ENCODE data around the gene CACNG6. TPM values are rescaled to one million over a fixed set of nuclear protein-coding genes. Genes with fewer than 3 reads are reported as not detected.

Gene CACNG6
- polyA plus RNA-seq, 1 experiment: 0.04 TPM

GRCh38 chr19:54021932-54022331 lies 30.5 kb downstream of the CACNG6 start:
- Histone ChIP-seq H3K4me3 (ENCODE audit: low read depth, low read length) (no peak overlapping the region), H3K36me3 (ENCODE audit: control insufficient read depth, insufficient read depth, low read length) (no peaks in the 10 kb centered on the region), H3K27me3 (ENCODE audit: control insufficient read depth, insufficient read depth, low read length) (no peaks in the 10 kb centered on the region)
- ChIA-PET CTCF (interaction anchor here (3.8 to 9.3 kb wide), 4 partner anchors 115 to 229 kb away, joined by 31 to 182 read pairs (median 61); no protein-coding TSS in a partner anchor), POLR2A (no interaction called here)
- no peak for DNase-seq (ENCODE audit: low read depth)
- TF ChIP-seq, protein P1, sequence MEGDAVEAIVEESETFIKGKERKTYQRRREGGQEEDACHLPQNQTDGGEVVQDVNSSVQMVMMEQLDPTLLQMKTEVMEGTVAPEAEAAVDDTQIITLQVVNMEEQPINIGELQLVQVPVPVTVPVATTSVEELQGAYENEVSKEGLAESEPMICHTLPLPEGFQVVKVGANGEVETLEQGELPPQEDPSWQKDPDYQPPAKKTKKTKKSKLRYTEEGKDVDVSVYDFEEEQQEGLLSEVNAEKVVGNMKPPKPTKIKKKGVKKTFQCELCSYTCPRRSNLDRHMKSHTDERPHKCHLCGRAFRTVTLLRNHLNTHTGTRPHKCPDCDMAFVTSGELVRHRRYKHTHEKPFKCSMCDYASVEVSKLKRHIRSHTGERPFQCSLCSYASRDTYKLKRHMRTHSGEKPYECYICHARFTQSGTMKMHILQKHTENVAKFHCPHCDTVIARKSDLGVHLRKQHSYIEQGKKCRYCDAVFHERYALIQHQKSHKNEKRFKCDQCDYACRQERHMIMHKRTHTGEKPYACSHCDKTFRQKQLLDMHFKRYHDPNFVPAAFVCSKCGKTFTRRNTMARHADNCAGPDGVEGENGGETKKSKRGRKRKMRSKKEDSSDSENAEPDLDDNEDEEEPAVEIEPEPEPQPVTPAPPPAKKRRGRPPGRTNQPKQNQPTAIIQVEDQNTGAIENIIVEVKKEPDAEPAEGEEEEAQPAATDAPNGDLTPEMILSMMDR (IDR thresholded peaks at IDR 0.05; ENCODE audit: insufficient read depth, low read depth, low read length): no peak

DNA sequence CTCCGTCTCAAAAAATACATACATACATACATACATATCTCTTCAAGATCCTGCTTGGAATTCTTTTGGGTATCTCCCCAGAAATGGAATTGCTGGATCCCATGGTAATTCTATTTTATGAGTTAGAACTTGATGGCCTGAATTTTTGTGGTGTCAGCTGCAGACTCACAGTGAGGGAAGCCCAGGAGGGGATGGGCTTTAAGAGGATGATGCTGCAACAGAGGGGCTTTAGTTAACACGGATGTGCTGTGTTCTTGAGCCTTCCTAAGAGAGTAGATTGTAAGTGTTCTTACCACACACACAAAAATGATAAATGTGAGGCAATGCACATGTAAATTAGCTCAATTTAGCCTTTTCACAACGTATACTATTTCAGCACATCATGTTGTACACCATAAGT lies 31.8 kb downstream of the CACNG6 start:
- CTCF ChIA-PET: interaction anchor here (0.9 to 9.3 kb wide), 33 partner anchors 8 to 247 kb away, joined by 3 to 182 read pairs (median 9); no protein-coding TSS in a partner anchor
- DNase-seq (ENCODE audit: low read depth): no peak
- Histone ChIP-seq H3K36me3 (ENCODE audit: control insufficient read depth, insufficient read depth, low read length) (no peaks in the 10 kb centered on the region), H3K27me3 (ENCODE audit: control insufficient read depth, insufficient read depth, low read length) (no peaks in the 10 kb centered on the region), H3K4me3 (ENCODE audit: low read depth, low read length) (no peak overlapping the region)
- POLR2A ChIA-PET: no interaction called here
- TF ChIP-seq, protein P1 (IDR thresholded peaks at IDR 0.05; ENCODE audit: insufficient read depth, low read depth, low read length): no peak

DNA sequence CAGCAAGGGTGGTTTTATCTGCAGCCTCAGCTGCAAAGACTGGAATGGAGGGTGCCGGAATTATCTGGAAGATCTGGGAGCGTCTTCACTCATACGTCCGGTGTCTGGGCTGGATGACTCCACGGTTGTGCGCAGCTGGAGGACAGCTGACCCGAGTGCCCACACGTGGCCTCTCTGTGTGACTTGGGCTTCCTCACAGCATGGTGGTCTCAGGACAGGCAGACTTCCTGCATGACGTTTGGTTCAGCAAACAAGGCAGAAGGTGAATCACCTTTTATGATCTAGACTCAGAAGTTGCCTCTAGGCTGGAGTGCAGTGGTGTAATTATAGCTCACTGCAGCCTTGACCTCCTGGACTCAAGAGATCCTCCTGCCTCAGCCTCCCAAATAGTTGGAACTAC lies 33.2 kb downstream of the CACNG6 start:
- ChIA-PET CTCF (interaction anchor here (1.0 to 9.3 kb wide), 26 partner anchors 10 to 231 kb away, joined by 3 to 182 read pairs (median 9); no protein-coding TSS in a partner anchor), POLR2A (no interaction called here)
- TF ChIP-seq, protein P1 (IDR thresholded peaks at IDR 0.05; ENCODE audit: insufficient read depth, low read depth, low read length): no peak
- H3K36me3 ChIP-seq (ENCODE audit: control insufficient read depth, insufficient read depth, low read length): no peaks in the 10 kb centered on the region
- no peaks in the 10 kb centered on the region; the same call in 1 of the 2 replicates for H3K27me3 ChIP-seq (ENCODE audit: control insufficient read depth, insufficient read depth, low read length)
- no peak overlapping the region for H3K4me3 ChIP-seq (ENCODE audit: low read depth, low read length)
- no peak for DNase-seq (ENCODE audit: low read depth)

GRCh38 chr19:54026656-54027055 lies 35.2 kb downstream of the CACNG6 start:
- TF ChIP-seq, protein P1 (IDR thresholded peaks at IDR 0.05; ENCODE audit: insufficient read depth, low read depth, low read length): no peak
- no peaks in the 10 kb centered on the region; the same call in 1 of the 2 replicates for H3K27me3 ChIP-seq (ENCODE audit: control insufficient read depth, insufficient read depth, low read length)
- no peaks in the 10 kb centered on the region for H3K36me3 ChIP-seq (ENCODE audit: control insufficient read depth, insufficient read depth, low read length)
- POLR2A ChIA-PET: no interaction called here
- CTCF ChIA-PET: interaction anchor here (0.6 to 9.3 kb wide), 4 partner anchors 15 to 233 kb away, joined by 3 to 182 read pairs (median 45); no protein-coding TSS in a partner anchor
- H3K4me3 ChIP-seq (ENCODE audit: low read depth, low read length): no peak overlapping the region
- no peak for DNase-seq (ENCODE audit: low read depth)

- Histone ChIP-seq H3K4me3 (ENCODE audit: low read depth, low read length) (no peak overlapping the region), H3K27me3 (ENCODE audit: control insufficient read depth, insufficient read depth, low read length) (no peaks in the 10 kb centered on the region; the same call in 1 of the 2 replicates), H3K36me3 (ENCODE audit: control insufficient read depth, insufficient read depth, low read length) (no peaks in the 10 kb centered on the region)
- ChIA-PET CTCF (interaction anchor here (0.8 to 9.3 kb wide), 13 partner anchors 10 to 236 kb away, joined by 3 to 182 read pairs (median 6); partner anchors contain the start of gene CACNG6), POLR2A (no interaction called here)
- no peak for DNase-seq (ENCODE audit: low read depth)
- TF ChIP-seq, protein P1 (IDR thresholded peaks at IDR 0.05; ENCODE audit: insufficient read depth, low read depth, low read length): no peak
Observed at GRCh38 chr19:54029301-54029700, 37.9 kb downstream of the CACNG6 start.

Measured in BJ (cell line).